ENCODE results near the gene ITCH.

DNA sequence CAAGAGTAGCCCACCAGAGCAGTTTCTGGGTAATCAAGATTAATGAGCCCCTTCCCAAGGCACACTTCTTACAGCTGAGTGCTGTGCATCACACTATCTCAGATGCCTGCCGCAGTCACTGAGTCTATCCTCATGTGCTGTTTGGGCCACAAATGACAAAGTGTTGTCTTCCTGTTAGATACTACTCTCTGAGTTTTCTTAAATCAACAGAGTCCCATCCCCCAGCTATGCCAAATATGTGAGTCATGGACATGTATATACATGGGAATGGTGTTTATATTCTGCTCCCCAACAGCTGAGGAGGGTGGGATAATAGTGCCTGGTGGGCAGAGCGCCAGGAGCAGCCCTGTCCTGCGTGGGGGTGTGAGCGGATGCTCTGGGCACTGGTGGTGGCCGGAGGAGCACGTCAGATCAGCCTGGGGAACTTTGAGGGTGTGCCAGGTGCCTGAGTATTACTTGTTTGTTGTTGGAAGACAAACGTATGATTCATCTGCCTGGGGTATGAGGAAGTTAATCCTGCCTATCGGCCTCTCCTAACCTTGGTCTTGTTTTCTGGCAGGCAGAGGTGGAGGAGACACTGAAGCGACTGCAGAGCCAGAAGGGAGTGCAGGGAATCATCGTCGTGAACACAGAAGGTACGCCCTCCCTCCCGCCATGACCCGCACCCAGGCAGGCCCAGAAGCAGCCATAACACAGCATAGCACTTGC is 162.8 kb downstream of the ITCH start:
- TF ChIP-seq, protein P1, sequence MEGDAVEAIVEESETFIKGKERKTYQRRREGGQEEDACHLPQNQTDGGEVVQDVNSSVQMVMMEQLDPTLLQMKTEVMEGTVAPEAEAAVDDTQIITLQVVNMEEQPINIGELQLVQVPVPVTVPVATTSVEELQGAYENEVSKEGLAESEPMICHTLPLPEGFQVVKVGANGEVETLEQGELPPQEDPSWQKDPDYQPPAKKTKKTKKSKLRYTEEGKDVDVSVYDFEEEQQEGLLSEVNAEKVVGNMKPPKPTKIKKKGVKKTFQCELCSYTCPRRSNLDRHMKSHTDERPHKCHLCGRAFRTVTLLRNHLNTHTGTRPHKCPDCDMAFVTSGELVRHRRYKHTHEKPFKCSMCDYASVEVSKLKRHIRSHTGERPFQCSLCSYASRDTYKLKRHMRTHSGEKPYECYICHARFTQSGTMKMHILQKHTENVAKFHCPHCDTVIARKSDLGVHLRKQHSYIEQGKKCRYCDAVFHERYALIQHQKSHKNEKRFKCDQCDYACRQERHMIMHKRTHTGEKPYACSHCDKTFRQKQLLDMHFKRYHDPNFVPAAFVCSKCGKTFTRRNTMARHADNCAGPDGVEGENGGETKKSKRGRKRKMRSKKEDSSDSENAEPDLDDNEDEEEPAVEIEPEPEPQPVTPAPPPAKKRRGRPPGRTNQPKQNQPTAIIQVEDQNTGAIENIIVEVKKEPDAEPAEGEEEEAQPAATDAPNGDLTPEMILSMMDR (conservative IDR thresholded peaks at IDR 0.05 in 1 of 2, IDR thresholded peaks at IDR 0.05 in 1 of 2; ENCODE audit: extremely low read depth in 1 of 2, insufficient read depth in 1 of 2, low read depth in 1 of 2, low read length in 2 of 2), result no peak
- TF ChIP-seq EZH2 (IDR thresholded peaks at IDR 0.05; ENCODE audit: borderline replicate concordance, low read length), result no peak
